Ectodermal cell (in vitro differentiated cells): ENCODE data around the gene DLG1.

Source experiments
- H3K27ac ChIP-seq: 2 replicates; pipeline ENCODE4 v1.7.0; 2013; ENCODE audit warnings: mild to moderate bottlenecking, low read depth, low read length; ENCODE audit not compliant: insufficient read depth, poor library complexity, severe bottlenecking
- H3K27me3 ChIP-seq: 2 replicates; pipeline ENCODE4 v1.7.0; 2013; ENCODE audit warnings: mild to moderate bottlenecking, low read length; ENCODE audit not compliant: insufficient read depth, control insufficient read depth, poor library complexity, severe bottlenecking
- H3K36me3 ChIP-seq: one replicate; pipeline ENCODE4 v1.7.0; 2013; ENCODE audit warnings: low read length; ENCODE audit not compliant: control insufficient read depth, insufficient read depth
- H3K4me1 ChIP-seq: one replicate; pipeline ENCODE4 v1.7.0; 2013; ENCODE audit warnings: low read length; ENCODE audit not compliant: control insufficient read depth, insufficient read depth
- H3K4me3 ChIP-seq: 2 replicates; pipeline ENCODE4 v1.7.0; 2013; ENCODE audit warnings: low read depth, low read length, control low read depth; ENCODE audit not compliant: insufficient read depth
- H3K9me3 ChIP-seq: 2 replicates; pipeline ENCODE4 v1.7.0; 2013; ENCODE audit warnings: mild to moderate bottlenecking, low read length, moderate library complexity; ENCODE audit not compliant: control insufficient read depth
- WGBS, 2 experiments: methylation state at CpG; one replicate each; pipeline ENCODE4 v1.1.7; 2013; ENCODE audit warnings: missing lambda C conversion rate in 2 of 2; 5-methylcytosine and 5-hydroxymethylcytosine counted together

Gene DLG1

DNA sequence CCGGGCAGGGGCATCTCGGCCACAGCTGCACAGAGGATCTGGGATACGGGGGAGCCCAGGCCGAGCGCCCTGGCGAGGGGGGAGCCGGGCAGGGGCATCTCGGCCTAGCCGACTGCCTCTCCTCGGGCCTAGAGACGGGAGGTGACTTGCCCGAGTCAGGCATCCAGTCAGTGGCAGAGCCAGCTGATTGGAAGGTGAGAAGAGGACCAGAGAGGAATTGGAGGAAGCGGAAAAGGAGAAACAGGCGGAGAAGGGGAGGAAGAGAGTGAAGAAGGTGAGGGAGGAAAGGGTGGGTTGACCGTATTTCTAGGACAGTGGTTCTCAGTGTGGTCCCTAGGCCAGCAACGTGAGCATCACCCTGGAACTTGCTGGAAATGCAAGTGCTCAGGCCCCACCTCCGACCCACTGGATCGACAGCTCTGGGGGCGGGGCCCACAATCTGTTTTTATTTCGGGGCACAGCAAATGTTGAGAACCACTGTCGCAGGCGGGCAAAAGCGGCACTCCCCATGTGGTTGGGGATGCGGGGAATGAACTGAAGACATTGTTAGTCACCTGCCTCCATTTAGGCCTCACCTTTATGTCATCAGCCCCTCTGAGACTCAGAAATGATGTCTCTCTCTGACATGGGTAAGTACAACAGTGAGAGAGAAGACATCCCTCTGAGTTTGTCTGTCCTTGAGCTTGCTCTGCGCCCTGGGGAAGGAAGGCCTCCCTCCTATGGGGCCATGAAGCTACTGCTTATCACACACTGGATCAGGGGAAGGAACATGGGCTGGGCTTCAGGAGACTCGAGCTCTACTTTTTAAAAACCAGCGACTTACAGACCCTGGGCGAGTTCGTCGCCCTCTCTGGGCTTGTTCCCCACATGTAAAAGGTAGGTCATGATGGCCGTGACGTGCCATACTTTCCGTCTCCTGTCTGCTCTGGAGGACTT is 267.8 kb downstream of the DLG1 start:
- Histone ChIP-seq H3K27ac (no peak overlapping the region), H3K4me1 (no peaks in the 10 kb centered on the region), H3K4me3 (no peak overlapping the region), H3K9me3 (no peaks in the 10 kb centered on the region), H3K36me3 (no peaks in the 10 kb centered on the region), H3K27me3 (peaks cover 22% of the 10 kb centered on the region)
- 91 to 92% methylated on average over 31 of the region's 33 CpGs for WGBS, 2 experiments

DNA sequence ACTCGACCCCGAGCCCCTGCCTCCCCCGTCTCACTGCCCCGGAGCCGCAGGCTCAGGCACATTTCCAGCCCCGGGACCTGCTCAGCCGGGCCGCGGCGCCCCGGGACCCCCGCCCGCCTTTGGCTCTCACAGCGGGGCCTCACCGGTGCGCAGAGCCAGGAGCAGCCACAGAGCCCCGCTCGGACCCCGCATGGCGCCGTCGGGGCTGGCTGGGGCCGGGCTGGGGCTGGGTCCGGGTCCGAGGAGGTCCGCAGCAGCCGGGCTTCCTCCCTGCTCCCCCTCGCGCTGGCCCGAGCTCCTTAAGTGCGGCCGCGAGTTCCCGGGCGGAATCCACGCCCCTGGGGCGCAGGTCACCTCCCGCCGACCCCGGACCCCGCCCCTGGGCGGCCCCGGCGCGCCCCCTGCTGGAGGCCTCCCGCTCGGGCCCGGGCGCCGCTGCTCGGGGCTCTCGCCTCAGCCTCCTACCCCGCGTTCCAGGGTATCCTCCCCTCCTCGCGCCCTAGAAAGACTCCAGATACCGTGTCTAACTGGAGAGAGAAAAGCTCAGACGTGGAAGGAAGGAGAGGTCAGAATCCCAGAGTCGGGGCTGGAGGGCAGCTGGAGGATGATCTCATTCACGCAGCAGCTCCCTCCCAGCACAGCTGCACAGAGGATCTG is 268.8 kb downstream of the DLG1 start, which contains the start of gene MELTF:
Gene MELTF, minus strand, starts transcription at position 307 of the 657 bp plus-strand sequence. Its CDS starts 115 bp downstream, at position 192.
- 2 to 3% methylated on average over 60 of the region's 60 CpGs for WGBS, 2 experiments
- Histone ChIP-seq H3K27ac (no peak within 1 kb of the TSS), H3K36me3 (no peaks in the 10 kb centered on the region), H3K4me3 (peak within 1 kb of the TSS; percentile 36), H3K27me3 (peaks cover 22% of the 10 kb centered on the region), H3K9me3 (no peaks in the 10 kb centered on the region), H3K4me1 (no peaks in the 10 kb centered on the region)

DNA sequence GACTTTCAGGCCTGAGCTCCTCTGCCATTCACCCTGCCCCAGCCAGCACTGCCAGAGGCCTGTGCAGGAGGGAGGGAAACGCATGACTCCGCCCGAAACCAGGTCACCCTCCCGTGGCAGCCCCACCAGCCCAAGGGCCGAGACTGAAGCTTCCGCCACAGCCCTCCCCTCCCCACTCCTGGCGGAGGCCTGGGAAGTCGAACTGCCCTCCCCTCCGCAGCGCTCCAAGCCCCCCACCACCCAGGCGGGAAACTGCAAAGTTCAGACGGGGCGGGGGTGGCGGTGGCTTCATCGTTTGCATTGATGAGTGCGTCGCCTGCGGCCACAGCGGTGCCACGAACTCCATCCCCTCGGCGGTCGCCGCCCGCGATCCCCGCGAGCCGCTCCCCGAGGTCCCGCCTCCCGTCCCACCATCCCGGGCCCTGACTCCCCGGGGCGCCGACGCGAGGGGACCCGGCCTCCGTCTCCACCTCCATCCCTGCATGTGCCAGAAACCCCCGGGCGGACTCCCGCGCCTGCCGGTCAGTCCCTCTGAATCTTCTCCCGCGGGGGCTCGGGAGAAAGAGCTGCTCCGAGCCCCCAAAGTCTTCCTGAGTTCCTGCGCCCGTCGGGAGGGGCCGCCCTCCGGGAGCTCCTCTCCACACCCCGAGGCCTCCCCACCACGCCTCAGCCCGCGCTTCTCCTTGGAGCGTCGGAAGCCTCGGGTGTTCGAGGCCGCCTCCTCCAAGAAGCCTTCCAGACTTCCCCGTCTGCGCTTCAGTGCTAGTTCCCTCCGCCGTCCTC is 269.5 kb downstream of the DLG1 start:
- peak overlapping the region; percentile 36 for H3K4me3 ChIP-seq
- H3K27me3 ChIP-seq = peaks cover 22% of the 10 kb centered on the region

DNA sequence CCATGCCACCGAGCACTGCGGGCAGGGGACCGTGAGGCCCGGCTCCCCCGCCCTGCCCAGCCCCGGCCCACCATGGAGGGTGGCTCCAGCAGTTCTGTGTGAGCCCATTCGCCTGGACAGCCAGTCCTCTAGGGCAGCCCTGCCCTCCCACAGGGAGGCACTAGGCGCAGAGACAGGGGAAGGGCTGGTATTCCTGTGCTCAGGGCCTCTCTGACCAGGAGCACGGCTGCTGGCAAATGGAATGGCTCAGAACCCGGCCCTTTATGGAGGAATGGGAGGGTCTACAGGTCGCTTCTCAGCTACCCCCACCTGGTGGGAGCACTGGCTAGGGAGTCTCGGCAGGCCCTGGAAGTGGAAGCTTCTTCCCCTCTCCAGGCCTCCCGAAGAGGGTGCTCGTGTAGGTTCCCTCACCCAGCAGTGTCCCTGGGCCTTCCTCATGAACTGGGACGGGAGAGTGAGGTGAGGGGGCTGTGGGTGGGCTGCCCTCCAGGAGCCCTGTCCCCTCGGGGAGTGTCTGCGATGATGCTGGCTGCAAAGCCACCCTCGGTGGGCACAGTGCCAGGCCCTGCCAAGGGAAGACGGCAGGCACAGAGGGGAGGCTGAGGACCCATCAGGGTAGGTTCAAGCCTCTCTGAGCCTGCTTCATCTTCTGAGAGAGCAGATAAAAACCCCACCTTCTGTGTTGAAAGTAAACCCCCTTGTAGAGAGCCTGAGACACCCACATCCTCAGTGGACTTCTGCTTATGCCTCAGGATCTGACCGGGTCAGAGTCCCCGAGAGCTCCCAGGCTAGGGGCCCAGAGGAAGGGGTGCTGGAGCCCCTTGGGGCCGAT is 270.3 kb downstream of the DLG1 start:
- Histone ChIP-seq H3K27me3 (peaks cover 22% of the 10 kb centered on the region), H3K36me3 (no peaks in the 10 kb centered on the region), H3K9me3 (no peaks in the 10 kb centered on the region), H3K27ac (no peak overlapping the region), H3K4me1 (peaks cover 2% of the 10 kb centered on the region), H3K4me3 (peak overlapping the region; percentile 36)
- 89% methylated on average over 22 of the region's 22 CpGs for WGBS, 2 experiments

More for the DNA sequence above, 269.5 kb downstream of the DLG1 start:
- H3K36me3 ChIP-seq = no peaks in the 10 kb centered on the region
- no peaks in the 10 kb centered on the region for H3K4me1 ChIP-seq
- H3K27ac ChIP-seq = no peak overlapping the region
- H3K9me3 ChIP-seq = no peaks in the 10 kb centered on the region
- 8 to 9% methylated on average over 67 of the region's 67 CpGs for WGBS, 2 experiments

DNA sequence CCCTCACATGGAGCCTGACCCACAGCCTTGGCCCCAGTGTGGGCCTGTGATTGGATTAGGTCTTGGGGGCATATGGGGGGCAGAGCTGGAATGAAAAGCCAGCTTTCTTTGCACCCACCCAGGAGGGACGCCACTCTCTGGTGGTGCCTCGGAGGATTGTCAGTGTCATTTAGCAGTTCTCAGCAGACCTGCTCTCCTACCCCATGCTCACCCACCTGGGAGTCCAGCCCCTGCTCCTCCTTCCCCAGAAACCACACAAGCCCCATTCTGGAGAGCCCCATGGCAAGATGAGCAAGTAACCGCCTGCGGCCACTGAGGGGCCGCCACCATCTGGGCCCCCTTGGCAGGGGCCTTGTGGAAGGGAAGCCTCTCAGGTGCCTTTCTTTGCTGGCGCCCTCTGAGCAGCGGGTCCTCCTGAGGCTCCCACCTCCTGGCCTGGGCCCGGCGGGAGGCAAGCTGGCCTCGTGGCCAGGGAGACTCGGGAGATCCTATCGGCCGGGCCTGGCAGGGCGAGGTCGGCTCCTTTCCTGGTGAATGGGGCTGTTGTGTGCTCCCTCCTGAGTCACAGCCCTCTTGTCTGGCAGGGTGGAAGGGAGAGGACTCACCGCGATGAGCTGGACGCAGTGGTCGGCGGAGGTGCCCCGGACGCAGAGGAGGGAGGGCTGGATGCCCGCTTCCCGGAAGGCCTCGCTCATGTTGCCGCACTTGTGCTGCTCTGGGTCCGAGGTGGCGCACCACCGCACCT is 271.1 kb downstream of the DLG1 start:
- Histone ChIP-seq H3K9me3 (no peaks in the 10 kb centered on the region), H3K4me3 (no peak overlapping the region), H3K27ac (no peak overlapping the region), H3K4me1 (peaks cover 9% of the 10 kb centered on the region), H3K36me3 (no peaks in the 10 kb centered on the region), H3K27me3 (peaks cover 22% of the 10 kb centered on the region)
- WGBS, 2 experiments = 91 to 93% methylated on average over 29 of the region's 29 CpGs

DNA sequence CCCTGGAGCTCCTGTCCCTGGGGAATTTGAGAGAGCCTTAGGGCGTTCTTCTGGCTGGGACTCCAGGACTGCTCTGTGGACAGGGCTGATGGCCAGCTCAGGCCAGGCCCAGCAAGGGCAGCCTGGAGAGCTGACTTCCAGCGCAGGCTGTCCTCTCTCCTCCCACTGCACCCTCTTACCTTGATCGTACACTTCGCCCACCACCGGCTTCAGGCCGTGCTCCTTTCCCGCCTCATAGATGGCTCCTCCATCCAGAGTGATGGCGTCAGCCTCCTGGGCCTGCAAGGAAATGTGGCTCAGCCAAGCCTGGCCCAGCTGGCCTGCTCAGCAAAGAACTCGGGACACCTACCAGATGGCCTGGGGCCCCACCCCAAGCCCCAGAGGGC is 271.9 kb downstream of the DLG1 start:
- Histone ChIP-seq H3K27me3 (peaks cover 22% of the 10 kb centered on the region), H3K27ac (no peak overlapping the region), H3K9me3 (no peaks in the 10 kb centered on the region), H3K36me3 (no peaks in the 10 kb centered on the region), H3K4me3 (no peak overlapping the region), H3K4me1 (peaks cover 13% of the 10 kb centered on the region)
- 92% methylated on average over 9 of the region's 9 CpGs for WGBS, 2 experiments

DNA sequence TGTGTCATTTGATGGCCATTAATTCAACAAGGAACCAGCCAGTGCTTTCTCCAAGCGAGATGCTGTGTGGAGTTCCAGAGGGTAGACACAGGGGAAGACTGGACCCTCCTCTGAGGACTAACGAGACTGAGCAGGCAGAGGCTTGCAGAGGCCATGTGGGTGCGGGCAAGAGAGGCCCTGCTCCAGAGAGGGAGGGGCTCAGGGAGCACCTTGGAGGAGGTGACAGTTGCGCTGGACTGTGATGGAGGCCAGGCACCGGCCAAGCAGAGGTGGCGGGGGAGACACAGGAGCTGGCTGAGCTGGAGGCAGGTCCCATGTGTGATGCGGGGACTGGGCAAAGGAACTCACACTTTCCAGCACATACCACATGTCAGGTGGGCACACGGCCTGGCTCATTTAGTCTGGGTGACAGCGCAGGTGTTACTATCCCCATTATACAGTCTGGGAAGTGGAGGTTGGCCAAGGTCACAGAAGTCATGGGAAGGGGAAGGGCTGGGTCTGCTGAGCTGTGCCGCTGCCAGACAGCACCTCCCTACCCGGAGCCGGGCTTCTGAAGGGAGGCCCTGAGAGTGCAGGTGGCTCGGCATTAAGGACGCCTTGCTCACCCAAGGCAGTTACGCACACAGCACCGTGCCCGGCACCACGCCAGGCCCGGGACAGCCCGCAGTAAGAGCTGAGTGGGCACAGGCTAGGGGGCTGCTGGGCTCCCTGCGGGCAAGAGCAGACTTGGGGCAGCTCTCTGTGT is 272.5 kb downstream of the DLG1 start:
- H3K27me3 ChIP-seq = peaks cover 22% of the 10 kb centered on the region
- H3K4me3 ChIP-seq = no peak overlapping the region
- peaks cover 13% of the 10 kb centered on the region for H3K4me1 ChIP-seq
- H3K27ac ChIP-seq = no peak overlapping the region
- H3K9me3 ChIP-seq = no peaks in the 10 kb centered on the region
- H3K36me3 ChIP-seq = no peaks in the 10 kb centered on the region
- 96% methylated on average over 21 of the region's 21 CpGs for WGBS, 2 experiments

DNA sequence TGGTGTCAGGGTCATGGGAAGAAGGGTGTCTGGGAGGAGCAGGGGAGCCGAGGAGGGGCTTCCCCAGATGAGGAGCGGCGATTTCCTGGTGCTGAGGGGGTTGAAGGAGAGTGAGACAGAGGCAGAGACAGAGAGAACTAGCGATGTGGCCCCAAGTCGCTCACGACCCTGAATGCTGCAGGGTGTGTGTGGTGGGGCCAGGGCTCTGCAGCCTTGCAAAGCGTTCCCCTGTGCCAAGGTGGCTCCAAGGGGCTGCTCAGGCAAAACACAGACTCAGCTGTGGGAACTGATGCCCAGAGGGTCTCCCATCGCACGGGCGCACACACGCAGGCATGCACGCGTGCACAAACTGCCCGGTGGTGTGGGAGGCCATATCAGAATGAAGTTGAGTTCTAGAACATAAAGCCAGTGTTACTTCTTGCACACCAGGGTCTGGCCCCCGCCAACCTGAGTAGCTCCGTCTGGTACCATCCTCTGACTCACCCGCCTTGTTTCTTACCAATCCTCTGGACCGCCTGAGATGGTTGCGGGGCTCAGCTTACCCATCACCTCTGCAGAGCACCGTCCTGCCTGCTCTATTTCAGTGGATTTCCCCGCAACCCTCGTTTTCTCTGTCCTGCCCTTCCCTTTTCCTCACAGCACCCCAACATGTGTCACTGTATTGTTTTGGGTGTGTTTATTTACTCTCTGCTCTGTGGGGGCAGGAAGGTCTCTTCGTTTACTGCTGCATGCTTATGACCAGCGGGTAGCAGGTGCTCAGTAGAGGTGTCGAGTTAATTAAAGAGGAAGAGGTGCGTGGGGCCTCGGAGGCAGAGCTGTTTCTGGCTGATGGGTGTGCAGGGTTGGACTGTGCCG is 273.3 kb downstream of the DLG1 start:
- peaks cover 22% of the 10 kb centered on the region for H3K27me3 ChIP-seq
- H3K27ac ChIP-seq = no peak overlapping the region
- 92 to 93% methylated on average over 28 of the region's 28 CpGs for WGBS, 2 experiments

More for the DNA sequence above, 273.3 kb downstream of the DLG1 start:
- H3K36me3 ChIP-seq = no peaks in the 10 kb centered on the region
- peaks cover 13% of the 10 kb centered on the region for H3K4me1 ChIP-seq
- H3K4me3 ChIP-seq = no peak overlapping the region
- H3K9me3 ChIP-seq = no peaks in the 10 kb centered on the region
